NCI-H1694 treated with DMSO at 0.1 percent for 48 hours (cell line): ENCODE measurements around the gene PPM1H.

Source experiments
- DNase-seq: peaks from one replicate; lab custom pipeline; 2025; lab: John Stamatoyannopoulos, UW

Gene PPM1H

DNA sequence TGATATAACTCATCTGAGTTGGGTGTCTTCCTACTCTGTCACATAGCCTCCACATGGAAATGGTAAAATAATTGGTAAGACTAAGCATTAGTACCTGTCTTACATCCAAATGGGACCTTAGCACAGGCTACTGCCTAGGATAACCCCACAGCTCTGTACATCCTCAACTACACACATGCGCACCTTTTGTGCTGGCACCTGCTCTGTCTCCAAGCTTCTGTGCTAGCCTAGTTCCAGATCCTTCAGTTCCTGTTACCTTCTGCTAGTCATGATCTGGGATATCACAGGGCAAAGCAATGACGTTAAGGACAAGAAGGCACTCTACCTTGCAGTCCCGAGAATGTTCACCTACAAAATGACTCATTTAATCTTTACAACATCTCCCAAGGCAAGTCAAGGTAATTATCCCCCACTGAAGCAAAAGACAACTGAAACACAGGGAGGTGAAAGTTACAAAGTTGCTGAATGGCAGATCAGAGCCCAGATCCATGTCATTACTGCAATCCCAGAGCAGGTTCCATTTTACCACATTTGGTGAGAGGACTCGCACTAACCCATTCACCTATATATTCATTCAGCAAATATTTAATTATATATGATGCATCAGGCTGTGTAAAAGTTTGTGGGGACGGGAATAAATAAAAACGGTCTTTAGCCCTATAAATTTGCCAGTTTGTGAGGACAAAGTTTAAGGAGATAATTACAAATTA is 61.7 kb downstream of the PPM1H start:
- no peak for DNase-seq

DNA sequence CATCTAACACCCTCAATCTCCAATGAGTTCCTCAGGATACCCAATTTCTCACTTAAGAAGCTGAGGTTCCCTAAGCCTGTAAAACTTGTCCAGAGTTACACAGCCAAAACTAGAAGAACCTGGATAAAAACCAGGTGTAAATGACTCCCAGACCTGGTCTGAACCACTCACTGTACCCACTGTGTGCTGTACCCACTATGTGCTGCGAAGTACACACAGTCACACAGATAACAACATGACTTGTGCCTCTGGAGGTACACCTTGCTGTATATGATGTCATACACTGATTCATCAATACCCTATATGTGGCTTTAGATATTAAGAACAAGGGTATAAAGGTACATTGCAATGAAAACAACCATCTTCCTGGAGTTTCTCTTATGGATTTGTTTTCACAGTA is 66.1 kb downstream of the PPM1H start:
- no peak for DNase-seq

DNA sequence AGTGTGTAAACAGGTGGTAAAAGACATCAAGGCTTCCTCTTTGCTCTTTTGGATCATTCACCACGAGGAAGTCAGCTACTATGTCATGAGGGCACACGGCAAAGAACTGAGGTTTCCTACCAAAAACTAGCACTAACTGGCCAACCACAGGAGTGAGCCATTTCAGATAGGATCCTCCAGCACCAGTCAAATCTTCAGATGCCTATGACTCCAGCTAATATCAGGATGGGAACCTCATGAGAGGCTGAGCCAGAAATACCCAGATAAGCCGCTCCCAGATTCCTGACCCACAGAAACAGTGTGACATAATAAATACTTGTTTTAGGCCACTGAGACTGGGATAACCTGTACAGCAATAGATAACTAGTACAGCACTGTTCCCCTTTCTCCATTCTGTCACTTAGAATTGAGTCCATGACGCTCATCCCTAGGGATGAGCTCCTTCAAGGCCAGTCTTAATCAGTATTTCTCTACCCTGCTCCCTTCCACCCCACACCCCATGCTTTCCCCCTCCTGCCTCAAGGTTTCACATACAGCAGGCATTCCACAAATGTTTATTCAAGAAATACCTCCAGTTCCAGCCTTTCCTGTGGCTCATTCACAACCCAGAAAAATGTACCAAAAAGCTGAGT is 68.4 kb downstream of the PPM1H start:
- DNase-seq, result no peak

DNA sequence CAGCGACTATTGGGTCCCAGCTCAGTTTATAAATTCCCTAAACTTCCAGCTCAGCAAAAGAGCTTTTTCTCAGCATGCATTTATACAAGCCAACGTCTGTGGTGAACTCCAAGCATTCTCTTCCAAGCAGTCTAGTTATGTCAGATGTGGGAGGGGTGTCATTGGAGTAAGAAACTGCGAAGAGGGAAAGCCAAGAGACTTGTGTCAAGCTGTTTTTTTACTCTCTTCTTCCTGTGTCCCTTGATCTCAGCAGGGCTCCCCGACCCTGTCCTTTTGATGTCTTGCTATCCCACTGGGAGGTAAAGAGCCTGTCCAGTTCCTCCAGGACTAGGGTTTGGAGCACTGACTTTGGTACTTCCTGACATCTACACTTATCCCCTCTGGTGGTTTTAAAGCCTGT is 69.0 kb downstream of the PPM1H start:
- DNase-seq, result no peak

DNA sequence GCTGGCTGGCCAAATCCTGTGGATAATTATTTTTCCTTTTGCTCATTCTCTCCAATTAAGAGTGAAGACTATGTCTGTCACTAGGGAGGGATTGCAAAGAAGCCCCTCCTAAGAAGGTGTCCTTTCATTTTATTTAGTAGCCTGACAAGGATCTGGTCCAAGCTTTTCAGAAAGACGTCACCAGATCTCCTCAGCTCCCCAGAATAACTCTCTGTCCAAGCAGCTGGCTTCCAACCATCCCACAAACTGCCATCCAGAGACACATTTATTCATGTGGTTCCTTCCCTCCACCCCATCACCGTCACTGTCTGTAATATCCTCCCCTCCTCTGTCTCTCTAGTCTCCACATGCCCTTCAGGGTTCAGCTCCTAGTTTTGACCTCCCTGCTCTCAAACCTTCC is 69.9 kb downstream of the PPM1H start:
- DNase-seq, result no peak

DNA sequence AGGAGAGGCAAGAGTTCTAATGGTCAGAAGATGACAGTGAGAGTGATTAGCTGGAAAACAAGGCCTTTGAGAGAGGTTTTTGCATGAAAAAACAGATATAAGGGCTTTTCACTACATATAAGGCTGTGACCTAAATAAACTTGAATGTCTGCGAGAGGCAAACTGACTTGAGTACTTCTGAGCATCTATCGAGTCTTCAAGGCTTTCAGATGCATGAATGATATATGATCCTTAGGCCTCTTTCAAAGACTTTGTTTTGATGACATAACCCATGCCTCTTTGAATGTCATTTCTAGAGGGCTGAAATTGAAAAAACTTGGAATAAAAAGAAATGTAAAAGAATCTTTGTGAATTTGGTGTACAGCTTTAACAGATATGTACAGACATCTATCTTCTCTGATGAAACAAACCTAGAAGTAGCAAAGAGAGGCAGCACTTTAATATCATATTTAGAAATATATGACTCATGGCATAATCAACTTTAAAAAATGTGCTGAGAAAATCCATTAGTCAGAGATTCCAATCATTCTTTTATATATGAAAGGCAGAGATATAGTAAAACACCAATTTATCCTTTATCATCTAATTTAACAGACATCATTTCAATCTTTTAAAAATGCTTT is 72.6 kb downstream of the PPM1H start:
- DNase-seq, result no peak

DNA sequence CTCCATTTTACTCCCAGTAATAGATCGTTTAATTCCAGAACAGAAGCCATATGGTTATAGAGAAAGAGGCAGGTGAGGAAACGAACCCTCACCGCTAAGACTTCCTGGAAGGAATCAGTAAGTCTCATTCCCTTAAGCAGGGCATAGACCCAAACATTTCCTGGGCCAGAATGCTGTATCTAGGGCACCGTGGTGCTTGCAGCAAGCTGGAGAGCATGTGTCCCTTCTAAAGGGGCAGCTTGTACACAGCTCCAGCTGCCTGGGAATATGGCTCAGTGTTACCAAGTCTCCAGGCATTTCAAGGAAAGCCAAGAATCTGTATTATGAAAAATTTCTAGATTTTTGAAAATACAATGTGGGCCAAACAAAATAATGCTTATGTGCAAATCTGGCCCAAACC is 73.4 kb downstream of the PPM1H start:
- no peak for DNase-seq

DNA sequence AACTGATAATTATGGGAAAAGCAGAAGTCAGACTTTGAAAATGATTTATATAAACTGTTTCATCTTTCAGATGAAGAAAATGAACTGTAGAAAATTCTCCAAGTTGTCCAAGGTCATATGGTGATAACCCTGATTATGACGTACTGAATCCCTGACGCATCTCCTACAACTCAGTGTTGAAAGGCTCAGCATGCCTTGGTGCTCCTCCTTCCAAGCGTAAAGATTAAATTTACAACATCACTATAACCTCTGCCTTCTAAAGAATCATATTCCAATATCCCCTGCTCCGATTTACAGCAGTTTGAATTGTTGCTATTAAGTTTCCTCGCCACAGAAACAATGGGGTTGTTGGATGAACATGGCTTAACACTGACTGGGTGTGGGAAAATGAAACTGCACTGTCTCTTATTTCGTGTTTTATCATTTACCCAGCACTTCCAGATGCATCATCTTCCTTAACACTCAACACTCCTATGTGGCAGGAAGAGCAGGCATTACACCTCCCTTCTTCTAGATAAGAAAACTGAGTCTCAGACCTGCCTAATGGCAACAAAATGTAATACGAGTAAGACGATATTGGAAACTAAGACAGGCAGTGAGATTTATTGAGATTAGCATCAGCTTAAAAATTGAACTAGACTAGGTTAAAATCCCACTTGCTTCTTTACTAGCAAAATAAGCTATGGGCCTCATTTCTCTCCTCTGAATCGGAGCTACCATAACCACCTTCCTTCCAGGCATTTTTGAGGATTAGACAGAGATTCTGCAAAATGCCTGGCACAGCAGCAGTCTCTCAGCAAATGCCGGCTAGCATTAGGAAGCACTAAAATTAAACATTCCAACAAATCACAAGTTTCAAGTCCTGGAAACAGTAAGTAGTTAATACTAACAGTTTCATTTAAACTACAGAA is 74.2 kb downstream of the PPM1H start:
- DNase-seq, result no peak

DNA sequence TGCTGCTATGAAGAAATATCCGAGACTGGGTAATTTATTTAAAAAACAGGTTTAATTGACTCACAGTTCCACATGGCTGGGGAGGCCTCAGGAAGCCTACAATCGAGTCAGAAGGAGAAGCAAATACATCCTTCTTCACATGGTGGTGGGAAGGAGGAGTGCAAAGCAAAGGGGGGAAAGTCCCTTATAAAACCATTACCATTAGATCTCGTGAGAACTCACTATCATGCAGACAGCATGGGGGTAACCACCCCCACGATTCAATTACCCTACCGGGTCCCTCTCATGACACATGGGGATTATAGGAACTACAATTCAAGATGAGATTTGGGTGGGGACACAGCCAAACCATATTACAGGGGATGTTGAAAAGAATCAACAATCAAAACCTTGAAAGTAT is 74.9 kb downstream of the PPM1H start:
- DNase-seq, result no peak

DNA sequence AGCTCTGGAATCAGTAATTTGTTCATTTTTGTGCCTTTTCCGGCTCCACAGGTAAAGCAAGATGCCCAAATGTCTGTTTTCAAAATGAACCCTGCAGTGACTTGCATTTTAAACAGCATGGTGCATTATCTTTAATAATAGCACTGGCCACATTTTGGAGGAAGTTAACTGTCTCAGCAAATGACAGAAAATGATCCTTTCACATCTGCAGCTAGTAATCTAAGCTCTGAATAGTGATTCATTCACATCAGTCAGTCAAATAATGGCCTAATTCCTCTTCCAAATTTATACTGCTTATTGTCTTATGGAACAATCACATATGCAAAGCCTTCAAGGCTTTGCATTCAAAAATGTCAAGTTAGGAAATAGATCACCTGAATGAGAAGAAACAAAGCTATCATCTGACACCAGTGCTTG is 75.6 kb downstream of the PPM1H start:
- DNase-seq, result no peak

DNA sequence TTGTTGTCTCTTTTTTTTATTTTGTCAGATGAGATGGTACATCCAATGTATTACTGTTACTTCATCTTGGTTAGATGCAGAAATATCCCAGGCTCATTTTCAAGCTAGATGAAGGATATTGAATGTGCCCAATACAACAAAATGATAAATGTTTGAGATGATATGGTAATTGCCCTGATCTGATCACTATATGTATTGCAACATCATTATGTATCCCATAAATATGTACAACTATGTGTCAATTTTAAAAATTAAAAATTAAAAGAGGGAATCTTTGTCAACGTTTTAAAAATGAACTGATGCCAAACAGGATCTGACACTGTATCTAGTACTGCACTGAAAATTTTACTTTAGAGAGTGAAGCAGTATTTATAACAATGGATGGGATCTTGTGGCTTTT is 78.5 kb downstream of the PPM1H start:
- DNase-seq, result no peak

DNA sequence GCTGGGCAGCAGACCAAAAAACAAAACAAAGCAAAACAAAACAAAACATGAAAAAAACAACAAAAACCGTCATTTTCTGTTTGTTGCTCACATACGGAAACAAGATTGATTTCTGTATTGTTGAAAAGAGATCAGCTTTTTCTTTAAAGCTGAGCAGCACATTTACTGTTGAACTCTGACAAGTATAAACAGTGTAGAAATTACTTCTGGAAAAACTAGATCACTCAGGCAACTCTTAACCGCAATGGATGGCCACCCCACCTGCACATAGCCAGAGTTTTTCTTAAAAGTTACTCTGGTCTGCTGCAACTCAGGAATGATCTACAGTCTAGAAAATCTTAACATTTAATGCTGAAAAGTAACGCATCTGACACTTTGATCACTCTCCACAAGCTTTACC is 80.9 kb downstream of the PPM1H start:
- no peak for DNase-seq

DNA sequence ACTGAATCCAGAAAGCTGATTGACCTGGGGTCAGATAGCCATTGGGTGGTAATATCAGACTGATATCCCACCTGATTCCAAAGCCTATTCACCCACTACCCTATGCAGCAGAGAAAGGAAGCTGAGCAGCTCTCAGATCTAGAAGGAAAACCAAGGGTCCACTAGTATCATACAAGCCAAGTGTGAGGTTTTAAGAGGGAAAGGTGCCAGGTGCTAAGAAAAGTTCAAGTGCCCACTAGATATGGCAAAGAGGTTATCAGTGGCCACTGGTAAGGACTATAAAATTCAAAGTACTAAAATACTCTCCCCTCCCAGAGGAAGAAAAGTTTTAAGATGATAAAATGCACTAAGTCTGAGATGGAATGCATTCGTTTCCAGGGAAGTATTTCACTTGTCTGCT is 85.6 kb downstream of the PPM1H start:
- no peak for DNase-seq

DNA sequence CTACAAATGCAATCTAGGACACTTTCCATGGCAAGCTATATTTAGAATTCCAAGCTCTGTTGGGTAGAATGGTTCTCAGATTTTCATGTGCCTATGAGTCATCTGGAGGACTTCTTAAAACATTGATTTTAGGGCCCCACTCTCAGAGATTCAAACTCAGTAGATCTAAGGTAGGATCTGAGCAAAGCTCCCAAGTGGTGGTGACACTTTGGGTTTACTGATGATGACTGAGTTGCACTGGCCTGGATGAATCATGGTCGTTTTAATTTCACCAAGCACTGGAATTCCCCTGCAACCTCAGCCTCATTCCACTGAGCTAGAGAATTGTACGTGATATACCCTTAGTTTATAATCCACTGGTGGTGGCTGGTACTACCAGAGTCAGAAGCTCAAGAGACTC is 86.5 kb downstream of the PPM1H start:
- no peak for DNase-seq

DNA sequence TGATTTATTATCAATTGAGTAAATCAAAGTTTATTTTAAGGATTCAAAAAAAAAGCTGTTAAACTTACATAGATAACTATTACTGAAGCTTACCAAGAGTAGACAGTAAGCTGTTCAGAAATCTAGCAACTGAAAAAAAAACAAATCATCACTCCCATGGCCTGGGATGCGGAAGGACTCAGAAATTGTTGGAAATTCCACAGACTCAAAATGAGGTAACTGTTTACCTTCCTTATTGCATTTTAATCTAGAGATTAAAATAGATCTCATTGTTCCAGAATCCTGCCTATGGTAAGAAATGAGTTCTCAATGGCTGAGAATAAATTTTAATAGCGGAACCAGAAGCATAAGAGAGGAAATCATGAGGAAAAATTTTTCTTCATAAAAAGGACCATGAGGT is 87.2 kb downstream of the PPM1H start:
- DNase-seq, result no peak

DNA sequence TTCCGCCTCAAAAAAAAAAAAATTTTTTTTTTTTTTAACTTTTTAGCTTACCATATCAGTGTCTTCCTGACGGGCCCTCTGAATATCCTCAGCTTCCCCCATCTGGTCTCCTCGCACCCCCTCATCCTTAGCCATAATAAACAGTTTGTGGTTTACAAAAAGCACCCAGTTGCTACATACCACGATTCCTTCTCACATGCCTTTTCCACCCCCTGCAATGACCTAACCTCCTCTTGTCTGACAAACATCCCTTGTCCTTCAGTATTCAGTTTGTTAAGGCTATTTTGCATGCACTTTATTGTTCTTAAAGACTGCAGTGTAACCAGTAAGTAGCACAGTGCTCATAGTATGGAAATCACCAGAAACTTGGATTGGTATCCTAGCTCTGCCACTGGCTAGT is 88.5 kb downstream of the PPM1H start:
- no peak for DNase-seq

DNA sequence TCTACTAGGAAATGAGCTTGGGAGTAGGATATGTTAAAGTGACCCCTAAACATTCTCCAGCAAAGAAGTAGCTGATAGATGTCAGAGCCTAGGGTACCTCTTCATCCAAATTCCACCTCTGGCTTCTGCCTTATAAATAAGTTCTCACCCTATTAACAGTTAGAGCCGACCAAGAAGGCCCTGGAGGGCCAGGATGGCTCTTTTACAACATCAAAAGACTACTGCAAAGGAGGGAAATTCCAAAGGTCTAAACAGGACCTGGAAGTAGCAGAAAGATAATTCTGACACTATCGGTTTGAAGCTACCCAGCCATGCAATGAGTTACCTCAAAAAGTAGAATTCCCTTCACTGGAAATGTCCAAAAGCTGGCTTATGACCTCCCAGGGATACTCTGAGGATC is 90.0 kb downstream of the PPM1H start:
- no peak for DNase-seq

DNA sequence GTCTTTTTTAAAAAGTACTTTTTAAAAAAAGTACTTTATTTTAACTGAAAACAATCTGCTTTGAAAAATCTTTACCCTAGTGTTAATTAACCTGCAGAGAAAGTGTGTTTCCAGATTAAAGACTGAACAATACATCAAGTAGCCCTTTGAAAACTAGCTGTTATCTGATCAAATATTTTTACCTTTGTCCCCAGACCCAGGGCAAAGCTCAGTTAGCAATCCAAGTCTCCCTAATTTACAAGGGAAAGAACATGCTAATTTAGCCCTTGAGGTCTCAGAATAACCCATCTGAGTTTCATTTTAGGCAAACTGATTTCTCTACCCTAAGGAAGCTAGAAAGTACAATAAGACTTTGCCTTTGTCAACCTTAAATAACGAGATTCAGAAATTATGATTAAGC is 91.2 kb downstream of the PPM1H start:
- no peak for DNase-seq

DNA sequence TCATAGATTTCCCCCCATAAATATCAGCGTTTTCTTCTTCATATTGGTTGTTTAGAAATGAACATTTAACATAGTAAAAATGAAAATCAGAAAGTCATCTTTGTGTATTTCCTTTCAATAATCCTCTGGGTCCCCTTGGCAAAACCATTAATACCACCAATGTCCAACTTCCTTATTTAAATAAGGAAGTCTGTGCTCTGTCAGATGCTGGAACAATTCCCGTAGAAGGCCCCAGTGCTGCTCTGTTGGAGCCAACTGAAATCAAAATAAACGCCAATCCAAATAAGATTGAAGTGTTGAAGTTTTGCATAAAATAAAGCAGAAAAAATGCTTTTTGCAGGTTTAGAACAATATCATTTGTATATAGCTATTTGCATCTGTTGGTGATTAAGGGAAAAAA is 93.1 kb downstream of the PPM1H start:
- no peak for DNase-seq

DNA sequence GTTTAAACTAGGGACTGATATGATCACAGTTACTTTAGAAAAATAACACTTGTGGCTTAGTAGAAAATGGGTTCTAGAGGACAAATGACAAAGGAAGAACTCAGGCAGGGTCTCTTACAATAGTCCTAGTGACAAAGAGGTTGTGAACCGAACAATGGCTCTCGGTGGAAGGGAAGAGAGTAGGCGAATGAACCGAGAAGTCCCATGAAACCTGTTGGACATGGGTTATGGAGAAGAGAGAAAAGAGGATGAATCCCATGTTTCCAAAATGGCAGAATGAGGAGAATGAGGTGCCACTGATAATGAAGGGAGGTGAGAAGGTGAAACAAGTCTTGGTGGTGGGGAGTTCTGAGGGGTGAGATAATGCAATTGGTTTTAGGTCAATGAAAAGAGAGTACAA is 94.1 kb downstream of the PPM1H start:
- DNase-seq, result no peak

DNA sequence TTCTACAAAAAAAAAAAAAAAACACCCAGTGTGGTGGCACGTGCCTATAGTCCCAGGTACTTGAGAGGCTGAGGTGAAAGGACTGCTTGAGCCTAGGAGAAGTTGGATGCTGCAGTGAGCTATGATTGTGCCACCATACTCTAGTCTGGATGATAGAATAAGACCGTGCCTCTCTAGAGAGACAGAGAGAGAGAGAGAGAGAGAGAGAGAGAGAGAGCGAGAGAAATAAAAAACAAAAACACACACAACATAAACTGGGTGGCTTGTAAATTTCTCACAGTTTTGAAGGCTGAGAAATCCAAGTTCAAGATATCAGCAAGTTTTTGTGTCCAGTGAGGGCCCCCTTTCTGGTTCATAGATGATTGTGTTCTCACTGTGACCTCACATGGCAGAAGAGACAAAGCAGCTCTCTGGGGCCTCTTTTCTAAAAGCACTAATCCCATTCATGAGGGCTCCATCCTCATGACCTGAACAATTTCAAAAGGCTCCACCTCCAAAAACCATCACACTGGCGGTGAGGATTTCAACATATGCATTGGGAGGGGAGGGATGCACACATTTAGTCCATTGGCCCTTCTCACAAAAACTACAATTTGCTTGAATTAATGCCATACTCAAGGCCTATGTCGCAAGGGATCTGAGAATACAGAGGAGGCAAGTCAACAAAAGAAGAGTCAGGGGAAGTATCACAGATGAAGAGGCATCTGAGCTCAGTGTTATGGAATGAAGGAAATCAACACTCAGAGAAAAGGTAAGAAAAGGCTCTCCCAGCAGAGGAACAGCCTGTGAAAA is 94.9 kb downstream of the PPM1H start:
- DNase-seq, result no peak
